GM21381 (cell line): ENCODE measurements around the gene RANBP9.
A peak's percentile ranks its signal among the peaks of the same experiment; 100 is the strongest.

ENCODE experiments used
- ATAC-seq: cut with Tn5 transposase; IDR thresholded peaks from one replicate; pipeline ENCODE4 v1.9.1; 2021; ENCODE audit warnings: mild to moderate bottlenecking, moderate library complexity; ENCODE audit not compliant: unreplicated experiment

Gene RANBP9

DNA sequence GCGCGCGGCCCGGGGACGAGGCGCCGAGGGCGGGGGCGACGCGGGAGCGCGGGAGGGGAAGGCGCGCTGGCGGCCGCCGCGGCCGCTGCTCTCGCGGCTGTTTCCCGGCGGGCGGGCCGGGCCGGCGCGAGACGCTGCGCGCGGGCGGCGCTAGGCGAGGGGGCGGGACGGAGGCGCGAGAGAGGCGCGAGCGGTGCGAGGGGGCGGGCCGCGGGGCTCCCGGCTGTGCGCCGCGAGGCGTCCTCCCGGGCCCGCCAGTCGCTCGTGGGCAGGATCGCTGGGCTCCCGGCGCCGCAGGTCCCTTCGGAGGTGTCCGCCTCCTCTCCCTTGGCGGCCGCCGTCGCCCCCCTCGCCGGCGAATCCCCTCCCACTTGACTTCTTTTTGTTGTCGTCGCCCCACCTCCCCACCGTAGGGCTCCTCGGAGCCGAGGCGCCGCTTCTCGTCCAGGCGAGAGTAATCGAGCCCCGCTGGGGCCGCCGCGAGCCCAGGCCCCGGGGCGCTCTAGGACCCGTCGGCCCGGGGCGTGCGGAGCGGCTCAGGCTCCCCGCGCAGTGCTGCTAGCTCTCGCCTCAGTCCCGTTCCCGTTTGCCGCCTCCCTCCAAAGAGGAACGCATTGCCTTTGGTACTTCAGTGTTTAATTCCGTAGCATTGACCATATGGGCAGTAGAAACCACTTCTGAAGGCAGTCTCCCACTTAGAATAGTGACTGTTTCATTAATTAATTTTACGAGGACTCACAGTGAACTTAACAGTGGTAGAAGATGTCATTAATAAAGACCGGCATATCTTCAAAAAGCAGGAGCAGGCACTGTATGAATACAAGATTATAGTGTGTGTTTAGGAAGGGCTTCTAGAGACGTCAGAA, at the start of gene RANBP9:
Gene RANBP9 (minus strand): TSS at position 103 of the 866 bp plus-strand sequence. CDS start 330 bp downstream, outside the sequence.
- ATAC-seq: peak; percentile 80

- no peak for ATAC-seq
Observed at GRCh38 chr6:13760307-13761304, 49.0 kb upstream of the RANBP9 start.

DNA sequence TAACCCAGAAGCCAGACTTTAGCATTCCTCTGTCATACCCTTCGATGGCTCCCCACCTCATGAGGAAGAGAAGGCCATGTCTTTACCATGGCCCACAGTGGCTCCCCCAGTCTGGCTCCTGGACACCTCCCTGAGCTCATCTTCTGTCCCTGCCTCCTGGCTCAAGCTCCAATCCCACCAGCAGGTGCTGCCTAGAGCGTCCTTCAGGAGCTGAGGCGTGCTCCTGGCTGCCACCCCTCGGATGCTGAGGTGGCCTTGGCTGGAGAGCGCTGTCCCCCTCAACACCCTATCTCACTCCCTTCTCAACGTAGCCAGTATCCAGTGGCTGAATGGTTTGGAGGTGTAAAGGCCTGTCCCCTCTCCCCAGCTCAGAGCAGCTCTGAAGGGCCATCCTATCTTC, 47.4 kb upstream of the RANBP9 start:
- no peak for ATAC-seq

DNA sequence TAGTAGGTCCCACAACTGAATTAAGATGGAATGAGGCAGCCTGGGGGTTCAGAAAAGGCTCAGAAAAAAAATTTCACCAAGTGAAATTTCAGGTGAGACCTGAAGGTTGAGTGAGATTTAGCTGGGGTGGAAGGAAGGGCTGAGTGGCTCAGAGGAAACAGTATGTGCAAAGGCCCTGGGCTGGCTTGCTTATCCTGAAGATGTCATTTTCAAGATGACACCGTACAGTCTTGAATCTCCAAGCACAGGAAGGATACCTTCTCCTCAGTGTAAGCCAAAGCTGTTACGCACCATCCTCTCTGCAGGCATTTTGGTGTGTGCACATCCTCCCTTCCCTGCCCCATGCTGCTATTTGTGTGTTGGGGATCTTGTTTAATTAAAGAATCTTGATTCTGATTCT, 43.0 kb upstream of the RANBP9 start:
- ATAC-seq: no peak

DNA sequence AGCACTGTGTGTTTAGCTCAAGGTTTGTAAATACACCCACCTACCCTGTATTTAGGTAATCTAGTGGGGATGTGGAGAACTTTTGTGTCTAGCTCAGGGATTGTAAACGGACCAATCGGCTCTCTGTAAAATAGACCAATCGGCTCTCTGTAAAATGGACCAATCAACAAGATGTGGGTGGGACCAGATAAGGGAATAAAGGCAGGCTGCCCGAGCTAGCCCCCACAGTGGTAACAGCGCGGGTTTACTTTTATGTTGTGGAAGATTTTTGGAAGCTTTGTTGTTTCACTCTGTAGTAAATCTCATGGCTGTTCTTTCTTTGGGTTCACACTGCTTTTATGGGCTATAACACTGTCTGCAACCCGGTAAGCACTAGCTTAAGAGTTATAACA, 32.1 kb upstream of the RANBP9 start:
- ATAC-seq: no peak

DNA sequence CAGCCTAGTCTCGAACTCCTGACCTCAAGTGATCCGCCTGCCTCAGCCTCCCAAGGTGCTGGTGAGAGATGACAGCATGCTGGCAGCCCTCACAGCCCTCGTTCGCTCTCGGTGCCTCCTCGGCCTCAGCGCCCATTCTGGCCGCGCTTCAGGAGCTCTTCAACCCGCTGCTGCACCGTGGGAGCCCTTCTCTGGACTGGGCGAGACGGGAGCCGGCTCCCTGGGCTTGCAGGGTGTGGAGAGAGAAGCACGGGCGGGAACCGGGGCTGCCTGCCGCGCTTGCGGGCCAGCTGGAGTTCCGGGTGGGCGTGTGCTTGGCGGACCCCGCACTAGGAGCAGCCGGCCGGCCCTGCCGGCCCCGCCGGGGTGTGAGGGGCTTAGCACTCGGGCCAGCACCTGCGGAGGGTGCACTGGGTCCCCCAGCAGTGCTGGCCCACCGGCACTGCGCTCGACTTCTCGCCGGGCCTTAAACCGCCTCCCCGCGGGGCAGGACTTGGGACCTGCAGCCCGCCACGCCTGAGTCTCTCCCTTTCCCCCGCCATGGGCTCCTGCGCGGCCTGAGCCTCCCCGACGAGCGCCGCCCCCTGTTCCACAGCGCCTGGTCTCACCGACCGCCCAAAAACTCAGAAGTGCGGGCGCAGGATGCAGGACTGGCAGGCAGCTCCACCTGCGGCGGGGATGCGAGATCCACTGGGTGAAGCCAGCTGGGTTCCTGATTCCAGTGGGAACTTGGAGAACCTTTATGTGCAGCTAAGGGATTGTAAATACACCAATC, 31.5 kb upstream of the RANBP9 start:
- ATAC-seq: no peak

DNA sequence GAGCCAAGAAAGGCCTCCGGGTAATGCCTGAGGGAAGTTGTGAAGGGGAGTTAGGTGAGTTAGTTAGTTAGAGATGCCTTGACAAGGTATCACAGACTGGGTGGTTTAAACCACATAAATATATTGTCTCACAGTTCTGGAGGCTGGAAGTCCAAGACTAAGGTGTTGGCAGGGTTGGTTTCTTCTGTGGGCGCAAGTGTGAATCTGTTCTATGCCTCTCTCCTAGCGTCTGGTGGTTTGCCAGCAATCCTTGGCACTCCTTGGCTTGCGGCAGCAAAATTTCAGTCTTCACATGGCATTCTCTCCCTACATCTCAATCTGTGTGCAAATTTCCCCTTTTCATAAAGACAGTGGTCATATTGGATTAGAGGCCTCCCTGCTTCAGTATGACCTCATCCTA, 29.7 kb upstream of the RANBP9 start:
- ATAC-seq: no peak

DNA sequence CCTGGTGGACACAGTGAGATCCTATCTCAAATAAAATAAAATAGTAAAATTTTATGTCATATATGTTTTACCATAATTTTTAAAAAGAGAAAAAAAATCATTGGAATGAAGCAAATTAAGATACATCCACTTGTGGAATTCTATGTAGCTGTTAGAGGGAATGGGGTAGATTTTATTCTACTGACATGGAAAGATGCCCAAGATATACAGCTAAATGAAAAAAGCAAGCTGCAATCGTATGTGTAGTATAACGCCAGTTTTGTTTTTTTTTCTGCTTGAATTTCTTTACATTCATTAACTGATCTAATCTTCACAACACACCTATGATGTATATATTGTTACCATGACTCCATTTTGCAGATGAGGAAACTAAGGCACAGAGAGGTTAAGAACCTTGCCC, 23.4 kb upstream of the RANBP9 start:
- ATAC-seq: no peak

DNA sequence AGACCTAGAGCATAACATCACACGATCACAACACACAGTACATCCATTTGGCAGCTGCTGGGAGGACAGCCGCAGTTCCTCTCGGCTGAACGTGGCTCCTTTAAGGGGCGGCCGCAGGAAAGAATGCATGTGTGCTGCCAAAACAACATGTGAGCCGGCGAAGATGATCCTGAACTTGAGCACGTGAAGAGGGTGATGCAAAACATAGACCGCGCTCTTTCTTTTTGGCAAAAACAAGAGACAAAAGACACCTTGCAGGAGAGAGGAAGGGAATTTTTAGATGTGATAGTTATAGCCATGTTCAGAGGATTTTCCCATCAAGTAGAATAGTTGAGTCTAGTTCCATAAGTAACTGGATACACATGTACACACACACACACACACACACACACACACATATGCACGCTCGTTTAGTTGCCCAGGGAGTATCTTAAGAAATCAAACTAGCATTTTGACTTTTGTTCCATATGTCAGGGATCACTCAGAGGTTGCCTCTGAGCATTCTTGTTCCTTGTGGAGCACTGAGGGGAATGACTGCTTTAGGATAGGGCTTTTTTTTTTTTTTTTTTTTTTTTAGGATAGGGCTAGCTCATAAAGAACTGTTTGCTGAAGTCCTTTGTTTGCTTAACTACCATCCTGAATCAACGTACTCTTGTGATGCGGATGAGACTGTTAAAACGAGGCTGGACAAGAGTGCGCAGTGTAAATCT, 21.7 kb upstream of the RANBP9 start:
- ATAC-seq: no peak

DNA sequence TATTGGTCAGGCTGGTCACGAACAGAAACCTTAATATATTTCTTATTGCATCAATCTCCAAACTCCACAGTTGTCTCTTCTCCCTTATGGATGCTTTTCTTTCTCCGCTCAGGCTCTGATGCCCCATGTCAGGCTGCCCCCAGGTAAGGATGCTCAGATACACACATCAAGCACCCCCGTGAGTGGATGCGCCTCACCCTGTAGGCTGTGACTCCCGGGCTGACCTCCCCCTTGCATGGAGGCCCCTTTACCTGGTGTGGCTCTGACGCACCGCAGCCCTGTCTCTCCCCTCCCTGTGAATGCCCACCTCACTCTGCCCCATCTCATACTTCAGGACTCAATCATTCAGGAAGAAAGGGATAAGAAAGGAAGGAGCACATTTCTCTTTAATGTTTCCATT, 19.1 kb upstream of the RANBP9 start:
- no peak for ATAC-seq

DNA sequence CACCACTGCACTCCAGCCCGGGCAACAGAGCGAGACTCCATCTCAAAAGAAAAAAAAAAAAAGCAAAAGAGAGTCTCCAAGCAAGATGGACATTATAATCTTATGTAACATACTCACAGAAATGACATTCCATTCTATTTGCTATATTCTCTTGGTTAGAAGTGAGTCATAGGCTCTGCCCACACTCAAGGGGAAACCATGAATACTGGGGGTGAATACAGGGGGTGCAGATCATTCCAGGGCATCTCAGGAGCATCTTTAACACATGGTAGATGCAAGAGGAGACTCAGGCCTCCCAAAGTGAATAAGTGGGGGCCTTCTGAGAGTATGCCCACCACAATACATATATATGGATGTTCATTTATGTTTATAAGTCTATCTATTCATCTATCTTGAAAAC, 18.3 kb upstream of the RANBP9 start:
- ATAC-seq: no peak

DNA sequence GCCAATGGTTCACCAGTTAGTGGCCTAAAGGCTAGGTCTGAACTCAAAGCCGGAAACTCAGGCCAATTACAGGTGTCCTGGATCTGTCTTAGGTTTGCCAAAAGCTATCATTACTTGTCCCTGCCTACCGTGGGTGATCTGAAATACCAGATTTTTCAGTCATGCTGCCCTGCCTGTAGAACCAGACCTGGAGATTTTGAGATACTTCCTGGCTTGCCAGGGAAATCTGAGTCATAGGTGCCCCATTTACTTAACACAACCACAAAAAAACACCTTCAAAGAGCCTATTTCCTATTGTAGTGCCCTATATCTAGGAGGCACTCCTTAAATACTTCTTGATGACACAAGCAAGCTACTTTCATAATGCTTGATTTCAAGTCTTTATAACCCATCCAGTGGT, 13.9 kb upstream of the RANBP9 start:
- no peak for ATAC-seq

DNA sequence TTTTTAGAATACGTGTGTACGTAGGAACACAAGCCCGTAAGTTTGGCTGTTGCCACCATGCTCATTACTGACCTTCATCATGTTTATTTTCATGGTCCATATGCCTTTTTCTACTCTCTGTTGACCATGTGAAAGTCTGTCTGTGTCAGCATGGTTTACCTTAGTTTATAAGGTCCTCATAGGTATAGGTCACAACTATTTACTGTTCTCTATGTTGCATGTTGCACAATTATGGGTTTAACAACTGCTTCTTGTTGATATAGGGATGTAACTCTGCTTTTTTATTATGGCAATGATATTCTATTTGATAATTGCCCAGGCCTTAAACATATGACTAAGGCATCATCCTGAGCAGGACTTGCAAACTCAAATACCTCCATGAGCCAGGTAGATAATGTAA, 13.4 kb upstream of the RANBP9 start:
- no peak for ATAC-seq

- ATAC-seq: no peak
Observed at GRCh38 chr6:13724182-13724581, 12.5 kb upstream of the RANBP9 start.

GRCh38 chr6:13722880-13723279, 11.2 kb upstream of the RANBP9 start:
- ATAC-seq: no peak

DNA sequence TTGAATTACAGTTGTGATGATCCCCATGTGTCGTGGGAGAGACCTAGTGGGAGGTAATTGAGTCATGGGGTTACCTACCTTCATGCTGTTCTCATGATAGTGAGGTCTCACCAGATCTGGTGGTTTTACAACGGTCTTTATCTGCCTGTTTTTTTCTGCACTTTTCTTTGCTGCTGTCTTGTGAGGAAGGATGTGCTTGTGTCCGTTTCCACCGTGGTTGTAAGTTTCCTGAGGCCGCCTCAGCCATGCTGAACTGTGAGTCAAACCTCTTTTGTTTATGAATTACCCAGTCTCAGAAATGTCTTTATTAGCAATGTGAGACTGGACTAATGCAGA, 6.5 kb upstream of the RANBP9 start:
- no peak for ATAC-seq

GRCh38 chr6:13716955-13717295, 5.3 kb upstream of the RANBP9 start:
- no peak for ATAC-seq

DNA sequence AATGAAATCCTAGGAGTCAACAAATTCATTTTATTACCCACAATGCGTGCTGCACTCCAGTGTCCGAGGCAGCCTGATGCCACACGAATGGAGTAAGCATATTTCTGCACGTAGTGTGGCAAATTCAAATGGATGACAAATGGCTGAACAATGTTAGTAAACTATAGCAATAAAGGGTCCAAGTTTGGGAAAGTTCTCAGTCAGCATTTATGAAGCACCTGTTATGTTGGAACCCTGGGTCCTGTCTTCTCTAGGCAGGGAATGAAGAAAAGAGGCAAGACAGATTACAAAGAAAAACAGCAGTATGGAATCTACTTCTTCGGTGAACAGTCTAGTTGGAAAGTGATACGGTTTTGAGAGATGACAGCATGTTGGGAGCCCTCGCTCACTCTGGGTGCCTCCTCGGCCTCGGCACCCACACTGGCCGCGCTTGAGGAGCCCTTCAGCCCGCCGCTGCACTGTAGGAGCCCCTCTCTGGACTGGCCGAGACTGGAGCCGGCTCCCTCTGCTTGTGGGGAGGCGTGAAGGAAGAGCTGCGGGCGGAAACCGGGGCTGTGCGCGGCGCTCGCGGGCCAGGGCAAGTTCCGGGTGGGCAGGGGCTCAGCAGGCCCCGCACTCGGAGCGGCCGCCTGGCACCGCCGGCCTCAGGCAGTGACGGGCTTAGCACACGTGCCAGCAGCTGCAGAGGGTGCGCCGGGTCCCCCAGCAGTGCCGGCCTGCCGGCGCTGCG, 4.8 kb upstream of the RANBP9 start:
- ATAC-seq: no peak

GRCh38 chr6:13715444-13715883, 3.8 kb upstream of the RANBP9 start:
- ATAC-seq: no peak

GRCh38 chr6:13712599-13712898, 914 bp upstream of the RANBP9 start:
- ATAC-seq: no peak
